A673 (cell line): ENCODE measurements around the gene CPE.

Experiments
- EZH2 ChIP-seq: fragments of 200-600 bp; sonication (generic); IDR thresholded peaks from 2 replicates; pipeline ENCODE4 v1.6.1; 2017; ENCODE audit warnings: borderline replicate concordance, low read depth, mild to moderate bottlenecking, mixed read lengths, antibody characterized with exemption, low read length; ENCODE audit not compliant: poor library complexity, severe bottlenecking
- TF ChIP-seq, protein P1 (sequence below): fragments of 300-800, 200-600 bp; sonication (generic); conservative IDR thresholded peaks from 2 replicates; pipeline ENCODE4 v1.5.1; 2017; ENCODE audit warnings: low read depth, mild to moderate bottlenecking, antibody characterized with exemption, low read length, moderate library complexity, mixed read lengths

DNA sequence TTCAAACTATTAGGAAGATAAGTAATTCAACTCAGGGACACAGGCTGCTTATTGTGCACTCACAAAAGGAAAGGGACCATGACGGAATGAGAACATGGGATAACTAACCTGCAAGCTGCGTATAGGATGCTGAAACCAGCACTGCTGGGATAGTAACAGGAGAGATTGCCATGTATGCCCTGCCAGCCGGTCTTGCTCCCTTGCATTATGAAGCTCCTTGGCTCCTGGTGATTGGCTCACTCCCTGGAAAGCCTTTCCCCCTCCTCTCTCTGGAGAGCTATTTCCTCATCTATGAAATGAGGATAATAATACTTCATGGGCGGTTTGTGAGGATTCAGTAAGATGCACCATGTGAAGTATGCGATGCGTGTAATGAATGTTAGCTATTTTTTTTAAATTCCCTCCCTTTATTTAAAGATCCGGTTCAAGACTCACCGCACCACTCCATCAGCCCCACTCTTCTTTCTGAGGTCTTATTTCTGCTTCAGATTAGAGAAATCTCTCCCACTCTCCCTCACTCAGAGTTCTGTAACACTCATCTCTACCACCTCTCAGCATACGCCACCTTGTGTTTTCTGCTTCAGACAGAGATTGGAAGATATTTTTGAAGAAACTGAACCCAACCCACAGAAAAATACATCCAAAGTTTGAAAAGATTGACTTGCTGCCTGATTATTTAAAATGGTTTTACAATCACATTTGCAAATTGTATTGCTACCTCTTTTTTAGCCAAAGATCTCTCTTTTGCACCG lies 33.0 kb upstream of the CPE start:
- TF ChIP-seq, protein P1, sequence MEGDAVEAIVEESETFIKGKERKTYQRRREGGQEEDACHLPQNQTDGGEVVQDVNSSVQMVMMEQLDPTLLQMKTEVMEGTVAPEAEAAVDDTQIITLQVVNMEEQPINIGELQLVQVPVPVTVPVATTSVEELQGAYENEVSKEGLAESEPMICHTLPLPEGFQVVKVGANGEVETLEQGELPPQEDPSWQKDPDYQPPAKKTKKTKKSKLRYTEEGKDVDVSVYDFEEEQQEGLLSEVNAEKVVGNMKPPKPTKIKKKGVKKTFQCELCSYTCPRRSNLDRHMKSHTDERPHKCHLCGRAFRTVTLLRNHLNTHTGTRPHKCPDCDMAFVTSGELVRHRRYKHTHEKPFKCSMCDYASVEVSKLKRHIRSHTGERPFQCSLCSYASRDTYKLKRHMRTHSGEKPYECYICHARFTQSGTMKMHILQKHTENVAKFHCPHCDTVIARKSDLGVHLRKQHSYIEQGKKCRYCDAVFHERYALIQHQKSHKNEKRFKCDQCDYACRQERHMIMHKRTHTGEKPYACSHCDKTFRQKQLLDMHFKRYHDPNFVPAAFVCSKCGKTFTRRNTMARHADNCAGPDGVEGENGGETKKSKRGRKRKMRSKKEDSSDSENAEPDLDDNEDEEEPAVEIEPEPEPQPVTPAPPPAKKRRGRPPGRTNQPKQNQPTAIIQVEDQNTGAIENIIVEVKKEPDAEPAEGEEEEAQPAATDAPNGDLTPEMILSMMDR: peak; percentile 34; the same call in 1 of the 2 replicates
- TF ChIP-seq EZH2: no peak
